ENCODE measurements around the gene WDFY2.

The WDFY2 gene

DNA sequence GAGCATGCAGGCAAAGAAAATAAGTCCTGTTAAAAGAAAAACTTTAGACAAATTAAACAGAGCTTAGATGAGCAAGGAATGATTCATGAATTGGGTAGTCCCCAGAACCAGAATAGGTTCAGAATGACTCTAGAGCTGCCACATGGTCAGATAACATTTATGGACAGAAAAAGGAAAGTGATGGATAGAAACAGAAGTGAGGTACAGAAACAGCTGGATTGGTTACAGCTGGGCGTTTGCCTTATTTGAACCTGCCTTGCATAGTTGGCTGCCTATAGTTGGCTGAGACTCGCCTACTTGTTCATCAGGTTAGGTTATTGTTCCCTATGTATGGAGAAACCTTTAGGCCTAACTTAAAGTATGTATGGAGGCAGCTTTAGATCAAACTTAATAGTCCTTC, 35.4 kb downstream of the WDFY2 start:
- no peaks in the 10 kb centered on the region for H3K27me3 ChIP-seq (ENCODE audit: insufficient read depth, low read length)
- H3K4me1 ChIP-seq (ENCODE audit: control insufficient read depth, insufficient read depth, low read length, unreplicated experiment) = peaks cover 26% of the 10 kb centered on the region
- peaks cover 66% of the 10 kb centered on the region for H3K79me2 ChIP-seq (ENCODE audit: control insufficient read depth, insufficient read depth, low read length, unreplicated experiment)
- no peak overlapping the region for H2AFZ ChIP-seq (ENCODE audit: low read length, unreplicated experiment)
- peak overlapping the region; percentile 90 for H3K27ac ChIP-seq (ENCODE audit: low read depth, low read length)
- H3K4me3 ChIP-seq (ENCODE audit: low read depth, low read length) = no peak overlapping the region
- no peaks in the 10 kb centered on the region for H3K36me3 ChIP-seq (ENCODE audit: insufficient read depth, low read length)

DNA sequence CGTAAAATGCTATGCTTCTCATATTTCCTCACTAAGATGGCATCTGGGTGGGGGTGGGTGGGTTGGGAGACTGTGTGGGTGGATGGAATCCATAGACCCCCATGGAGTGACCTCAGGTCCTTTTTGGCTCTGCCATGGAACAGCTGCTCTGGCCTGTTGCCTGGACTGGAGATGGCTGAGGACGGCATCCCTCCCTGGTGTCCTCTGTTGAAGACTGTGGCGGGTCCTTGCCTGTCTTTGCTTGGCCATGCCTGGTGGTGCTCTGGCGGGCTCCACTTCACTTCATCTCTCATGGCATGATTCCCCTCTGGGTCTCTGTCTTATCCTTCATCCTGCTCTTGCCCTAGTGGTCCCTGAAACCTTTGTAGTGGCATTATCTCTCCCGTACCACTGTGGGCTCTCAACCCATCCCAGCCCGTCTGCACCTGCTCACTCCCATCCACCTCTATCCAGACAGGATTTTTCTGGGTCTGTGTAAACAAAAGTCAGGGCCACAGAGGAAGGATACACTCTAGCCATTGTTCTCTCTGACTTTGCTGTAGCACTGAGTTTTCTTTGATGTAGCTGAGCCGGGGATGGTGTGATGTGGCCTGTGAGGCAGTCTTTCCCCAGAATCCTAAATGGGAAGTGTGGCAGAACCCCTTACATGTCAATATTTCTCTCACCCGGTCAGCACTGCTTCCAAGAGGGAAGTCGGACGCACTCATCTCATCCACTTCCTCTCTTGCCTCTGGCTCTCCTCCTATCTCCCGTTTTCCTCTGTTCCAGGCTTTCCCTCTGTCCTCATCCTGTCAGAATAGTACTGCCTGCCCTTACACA, 36.1 kb downstream of the WDFY2 start:
- peak overlapping the region; percentile 90 for H3K27ac ChIP-seq (ENCODE audit: low read depth, low read length)

DNA sequence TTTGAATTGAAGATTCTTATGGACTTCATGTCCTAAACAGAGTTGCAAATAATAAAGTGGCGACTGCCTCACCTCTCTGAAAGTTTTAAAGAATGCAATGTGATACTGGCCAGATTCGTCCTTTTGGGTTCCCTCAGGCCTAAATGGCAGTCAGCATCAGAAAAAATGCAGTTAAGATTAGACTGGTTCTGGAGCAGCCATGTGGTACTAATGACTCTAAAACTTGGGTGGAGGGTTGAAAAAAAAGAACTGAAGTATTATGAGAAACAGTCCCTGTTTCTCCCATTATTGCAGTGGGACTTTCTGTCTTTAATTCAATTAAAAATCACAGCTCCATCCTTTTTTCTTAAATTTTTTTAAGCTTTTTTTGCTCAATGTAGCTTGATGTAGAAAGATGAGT, 37.3 kb downstream of the WDFY2 start:
- peaks cover 64% of the 10 kb centered on the region for H3K79me2 ChIP-seq (ENCODE audit: control insufficient read depth, insufficient read depth, low read length, unreplicated experiment)

More for the DNA sequence above, 36.1 kb downstream of the WDFY2 start:
- H3K36me3 ChIP-seq (ENCODE audit: insufficient read depth, low read length) = no peaks in the 10 kb centered on the region
- H2AFZ ChIP-seq (ENCODE audit: low read length, unreplicated experiment) = no peak overlapping the region
- peaks cover 28% of the 10 kb centered on the region for H3K4me1 ChIP-seq (ENCODE audit: control insufficient read depth, insufficient read depth, low read length, unreplicated experiment)
- H3K27me3 ChIP-seq (ENCODE audit: insufficient read depth, low read length) = no peaks in the 10 kb centered on the region
- H3K79me2 ChIP-seq (ENCODE audit: control insufficient read depth, insufficient read depth, low read length, unreplicated experiment) = peaks cover 67% of the 10 kb centered on the region
- no peak overlapping the region for H3K4me3 ChIP-seq (ENCODE audit: low read depth, low read length)

DNA sequence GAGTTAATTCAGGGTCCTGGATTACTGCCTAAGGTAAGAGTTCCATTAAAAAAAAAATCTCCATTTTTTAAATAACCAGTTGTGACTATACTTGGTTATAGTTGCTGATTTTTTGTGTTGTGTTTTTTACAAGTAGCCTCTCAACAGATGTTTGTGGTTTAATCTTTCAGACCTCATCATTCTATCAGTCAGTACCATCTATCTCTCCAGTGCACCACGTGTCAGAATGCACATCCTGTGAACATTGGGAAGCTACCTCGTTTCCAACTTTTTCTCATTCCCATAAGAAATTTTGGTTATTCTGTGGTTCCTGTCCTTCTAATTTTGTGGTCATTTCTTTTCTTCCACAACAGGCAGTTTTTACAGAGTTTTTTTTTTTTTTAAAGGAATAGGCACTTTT, 39.2 kb downstream of the WDFY2 start:
- no peak overlapping the region for H3K27ac ChIP-seq (ENCODE audit: low read depth, low read length)
- no peaks in the 10 kb centered on the region for H3K27me3 ChIP-seq (ENCODE audit: insufficient read depth, low read length)
- peaks cover 57% of the 10 kb centered on the region for H3K79me2 ChIP-seq (ENCODE audit: control insufficient read depth, insufficient read depth, low read length, unreplicated experiment)
- H3K36me3 ChIP-seq (ENCODE audit: insufficient read depth, low read length) = no peaks in the 10 kb centered on the region
- H3K4me1 ChIP-seq (ENCODE audit: control insufficient read depth, insufficient read depth, low read length, unreplicated experiment) = peaks cover 28% of the 10 kb centered on the region
- H3K4me3 ChIP-seq (ENCODE audit: low read depth, low read length) = no peak overlapping the region
- no peak overlapping the region for H2AFZ ChIP-seq (ENCODE audit: low read length, unreplicated experiment)

More for the DNA sequence above, 37.3 kb downstream of the WDFY2 start:
- Histone ChIP-seq H3K27me3 (ENCODE audit: insufficient read depth, low read length) (no peaks in the 10 kb centered on the region), H3K36me3 (ENCODE audit: insufficient read depth, low read length) (no peaks in the 10 kb centered on the region), H3K27ac (ENCODE audit: low read depth, low read length) (no peak overlapping the region), H2AFZ (ENCODE audit: low read length, unreplicated experiment) (no peak overlapping the region), H3K4me1 (ENCODE audit: control insufficient read depth, insufficient read depth, low read length, unreplicated experiment) (peaks cover 28% of the 10 kb centered on the region), H3K4me3 (ENCODE audit: low read depth, low read length) (no peak overlapping the region)

DNA sequence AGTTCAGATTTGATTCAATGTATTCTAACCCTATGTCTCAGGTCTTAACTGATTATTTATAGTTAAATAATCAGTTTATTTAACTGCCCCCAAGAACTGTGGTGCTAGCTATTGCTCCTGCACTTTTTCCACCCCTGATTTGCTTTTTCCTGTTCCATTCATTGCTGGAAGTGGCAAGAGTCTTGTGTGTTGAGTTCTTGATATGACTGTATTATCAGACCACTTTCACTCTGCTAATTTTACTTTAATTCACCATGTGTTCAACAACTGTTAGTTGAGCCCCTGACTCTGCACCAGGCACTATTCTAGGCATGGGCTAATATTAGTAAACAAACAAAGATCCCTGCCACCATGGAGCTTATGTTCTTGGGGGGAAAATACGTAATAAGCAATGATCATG, 39.9 kb downstream of the WDFY2 start:
- peaks cover 59% of the 10 kb centered on the region for H3K79me2 ChIP-seq (ENCODE audit: control insufficient read depth, insufficient read depth, low read length, unreplicated experiment)
- H2AFZ ChIP-seq (ENCODE audit: low read length, unreplicated experiment) = no peak overlapping the region
- H3K27me3 ChIP-seq (ENCODE audit: insufficient read depth, low read length) = no peaks in the 10 kb centered on the region
- no peak overlapping the region for H3K4me3 ChIP-seq (ENCODE audit: low read depth, low read length)
- H3K27ac ChIP-seq (ENCODE audit: low read depth, low read length) = no peak overlapping the region
- H3K4me1 ChIP-seq (ENCODE audit: control insufficient read depth, insufficient read depth, low read length, unreplicated experiment) = peaks cover 25% of the 10 kb centered on the region
- H3K36me3 ChIP-seq (ENCODE audit: insufficient read depth, low read length) = no peaks in the 10 kb centered on the region

DNA sequence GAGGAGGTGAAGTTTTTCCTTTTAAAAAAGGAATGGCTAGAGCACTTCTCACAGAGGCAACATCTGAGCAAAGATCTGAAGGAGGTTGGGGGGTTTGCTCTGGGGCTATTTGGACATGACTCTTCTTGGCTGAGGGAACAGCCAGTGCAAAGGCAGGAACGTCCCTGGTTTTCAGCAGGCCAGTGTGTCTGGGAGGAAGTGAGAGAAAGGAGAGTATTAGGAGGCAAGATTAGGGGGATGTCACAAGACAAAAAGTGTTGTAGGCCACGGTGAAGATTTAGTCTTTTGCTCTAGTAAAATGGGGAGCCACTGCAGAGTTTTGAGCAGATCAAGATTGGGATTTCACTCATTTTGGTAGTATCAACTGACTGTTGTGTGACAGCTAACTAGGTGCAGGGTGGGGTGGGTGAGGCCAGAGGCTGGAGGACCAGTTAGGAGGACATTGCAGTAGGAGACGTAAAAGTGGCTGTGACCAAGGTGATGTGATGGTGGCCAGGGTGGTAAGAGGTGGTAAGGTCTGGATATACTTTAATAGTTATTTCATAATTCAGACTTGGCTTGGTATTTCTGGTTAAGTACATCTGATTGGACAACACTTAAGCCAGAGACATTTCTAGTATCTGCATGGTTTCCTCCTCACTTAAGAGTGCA, 40.6 kb downstream of the WDFY2 start:
- peaks cover 59% of the 10 kb centered on the region for H3K79me2 ChIP-seq (ENCODE audit: control insufficient read depth, insufficient read depth, low read length, unreplicated experiment)
- no peak overlapping the region for H3K27ac ChIP-seq (ENCODE audit: low read depth, low read length)

DNA sequence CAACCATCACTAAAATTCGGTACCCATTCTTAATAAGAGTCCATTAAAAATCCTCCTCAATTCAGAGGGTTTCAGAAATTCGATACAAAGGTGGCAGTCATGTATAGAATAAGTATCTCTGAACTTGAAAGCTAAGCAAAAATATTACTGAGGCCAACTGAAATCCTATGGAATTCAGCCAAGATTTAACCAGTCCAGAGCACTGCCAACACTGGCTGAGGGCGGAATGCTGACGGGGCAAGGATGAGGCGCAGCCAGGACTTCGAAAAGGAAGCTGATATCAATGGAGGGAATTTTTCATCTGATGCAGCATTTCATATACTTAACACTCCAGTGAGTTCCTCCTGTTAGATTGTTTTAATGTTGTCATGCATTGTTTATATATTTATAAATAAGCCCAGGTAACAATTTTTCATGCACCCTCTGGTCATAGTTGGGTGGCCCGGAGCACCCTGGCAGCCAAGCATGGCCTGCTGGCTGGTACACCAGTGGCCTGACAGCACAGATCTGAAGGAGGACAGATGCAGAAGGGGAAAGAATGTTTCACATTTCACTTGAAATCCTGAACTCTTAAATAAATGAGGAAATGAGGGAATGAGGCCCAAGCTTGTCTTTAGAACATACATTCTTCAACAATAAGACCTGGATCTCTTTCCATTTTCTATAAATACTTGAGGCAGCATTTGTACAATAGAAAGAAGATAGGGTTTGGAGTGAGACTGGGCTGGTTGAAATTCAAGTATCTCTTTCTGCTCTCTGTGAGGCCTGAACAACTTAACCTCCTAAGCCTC, 41.5 kb downstream of the WDFY2 start:
- no peak overlapping the region for H3K4me3 ChIP-seq (ENCODE audit: low read depth, low read length)
- no peak overlapping the region for H2AFZ ChIP-seq (ENCODE audit: low read length, unreplicated experiment)
- H3K27ac ChIP-seq (ENCODE audit: low read depth, low read length) = no peak overlapping the region
- H3K4me1 ChIP-seq (ENCODE audit: control insufficient read depth, insufficient read depth, low read length, unreplicated experiment) = peaks cover 21% of the 10 kb centered on the region
- no peaks in the 10 kb centered on the region for H3K36me3 ChIP-seq (ENCODE audit: insufficient read depth, low read length)
- H3K27me3 ChIP-seq (ENCODE audit: insufficient read depth, low read length) = no peaks in the 10 kb centered on the region
- peaks cover 51% of the 10 kb centered on the region for H3K79me2 ChIP-seq (ENCODE audit: control insufficient read depth, insufficient read depth, low read length, unreplicated experiment)

More for the DNA sequence above, 40.6 kb downstream of the WDFY2 start:
- Histone ChIP-seq H3K4me3 (ENCODE audit: low read depth, low read length) (no peak overlapping the region), H3K36me3 (ENCODE audit: insufficient read depth, low read length) (no peaks in the 10 kb centered on the region), H3K27me3 (ENCODE audit: insufficient read depth, low read length) (no peaks in the 10 kb centered on the region), H3K4me1 (ENCODE audit: control insufficient read depth, insufficient read depth, low read length, unreplicated experiment) (peaks cover 20% of the 10 kb centered on the region), H2AFZ (ENCODE audit: low read length, unreplicated experiment) (no peak overlapping the region)

DNA sequence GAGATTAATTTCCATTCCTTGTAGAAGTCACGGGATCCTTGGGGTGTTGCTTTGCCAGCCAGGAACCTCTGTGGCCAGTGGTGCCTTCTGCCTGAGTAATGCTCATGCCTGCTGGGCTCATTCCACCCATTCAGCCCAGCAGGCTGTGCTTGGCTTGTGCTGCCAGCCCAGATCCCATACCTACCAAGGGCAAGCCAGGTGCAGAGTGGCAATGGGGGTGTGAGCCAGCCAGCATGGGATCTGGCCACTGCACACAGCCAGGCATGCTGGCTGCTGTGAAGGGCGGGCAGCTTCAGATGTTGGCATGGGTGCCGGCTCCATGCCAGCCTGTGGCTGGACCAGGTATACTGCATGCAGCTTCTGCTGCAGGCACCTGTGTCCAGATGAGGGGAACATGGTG, 42.5 kb downstream of the WDFY2 start:
- Histone ChIP-seq H3K4me1 (ENCODE audit: control insufficient read depth, insufficient read depth, low read length, unreplicated experiment) (peaks cover 30% of the 10 kb centered on the region), H3K27me3 (ENCODE audit: insufficient read depth, low read length) (no peaks in the 10 kb centered on the region), H3K4me3 (ENCODE audit: low read depth, low read length) (no peak overlapping the region), H3K79me2 (ENCODE audit: control insufficient read depth, insufficient read depth, low read length, unreplicated experiment) (peaks cover 48% of the 10 kb centered on the region), H2AFZ (ENCODE audit: low read length, unreplicated experiment) (no peak overlapping the region), H3K27ac (ENCODE audit: low read depth, low read length) (no peak overlapping the region), H3K36me3 (ENCODE audit: insufficient read depth, low read length) (no peaks in the 10 kb centered on the region)

DNA sequence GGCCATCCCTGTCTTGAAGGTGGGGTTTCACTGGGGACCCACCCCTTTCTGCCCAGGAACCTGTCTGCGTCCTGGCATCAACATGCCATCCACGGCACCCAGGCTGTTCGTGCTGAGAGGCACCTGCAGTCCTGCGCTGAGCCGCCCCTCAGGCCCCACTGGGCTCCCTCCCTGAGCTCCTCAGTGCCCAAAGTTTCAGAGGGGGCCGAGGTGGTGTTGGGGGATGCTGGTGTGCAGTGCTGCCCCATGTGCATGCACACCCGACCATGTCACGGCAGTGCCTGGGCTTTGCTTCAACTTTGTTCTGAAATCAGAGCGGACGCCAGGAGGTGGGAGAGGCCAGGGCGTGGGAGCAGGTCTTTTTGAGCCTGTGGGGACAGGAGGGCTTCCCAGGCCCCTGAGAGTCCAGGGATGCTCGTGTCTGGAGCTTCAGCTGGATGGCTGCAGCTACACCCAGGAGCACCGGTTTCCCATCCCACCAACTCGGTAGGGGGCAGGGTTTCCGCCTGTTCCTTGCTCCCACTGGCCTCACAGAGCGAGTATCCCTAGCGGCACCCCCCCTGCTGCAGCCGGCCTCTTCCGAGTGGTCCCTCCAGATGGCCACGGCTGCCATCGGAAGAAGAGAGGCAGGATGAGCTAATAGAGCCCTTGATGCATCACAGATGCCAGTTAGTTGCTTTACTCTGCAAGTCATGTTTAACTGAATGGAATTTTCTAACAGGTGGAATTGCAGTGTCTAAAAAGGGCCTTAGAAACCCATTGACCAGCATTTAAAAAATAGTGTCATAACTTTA, 44.0 kb downstream of the WDFY2 start:
- Histone ChIP-seq H3K79me2 (ENCODE audit: control insufficient read depth, insufficient read depth, low read length, unreplicated experiment) (peaks cover 50% of the 10 kb centered on the region), H3K27ac (ENCODE audit: low read depth, low read length) (no peak overlapping the region), H2AFZ (ENCODE audit: low read length, unreplicated experiment) (no peak overlapping the region), H3K4me1 (ENCODE audit: control insufficient read depth, insufficient read depth, low read length, unreplicated experiment) (peaks cover 41% of the 10 kb centered on the region), H3K36me3 (ENCODE audit: insufficient read depth, low read length) (no peaks in the 10 kb centered on the region), H3K4me3 (ENCODE audit: low read depth, low read length) (no peak overlapping the region), H3K27me3 (ENCODE audit: insufficient read depth, low read length) (no peaks in the 10 kb centered on the region)
